Mucosa of descending colon (tissue), 3 donors: ENCODE data around the gene WIPF3. TPM values are rescaled to one million over a fixed set of nuclear protein-coding genes. Genes with fewer than 3 reads are reported as not detected.
"Not testable (repeated sequence)": the region's sequence is repeated elsewhere in the genome, so short reads cannot be mapped to it uniquely, and the experiment has no call there.

Experiments
- ATAC-seq: fragments of 200-7000 bp; cut with Tn5 transposase; one replicate; pipeline ENCODE4 v1.9.1; 2020; ENCODE audit warnings: mild to moderate bottlenecking, moderate library complexity
- DNase-seq, 3 donors: peaks; one replicate each; pipeline ENCODE4 v3.0.0-alpha.2; 2020
- H3K36me3 ChIP-seq: fragments of 200-600 bp; one replicate; pipeline ENCODE4 v1.8.0; 2021; ENCODE audit warnings: low read depth, mild to moderate bottlenecking
- H3K4me1 ChIP-seq: fragments of 200-600 bp; one replicate; pipeline ENCODE4 v1.8.0; 2021; ENCODE audit warnings: low read depth, mild to moderate bottlenecking
- H3K4me3 ChIP-seq: fragments of 200-600 bp; one replicate; pipeline ENCODE4 v1.8.0; 2021; ENCODE audit warnings: mild to moderate bottlenecking
- H3K9me3 ChIP-seq: fragments of 200-600 bp; one replicate; pipeline ENCODE4 v1.8.0; 2021; ENCODE audit warnings: mild to moderate bottlenecking
- intact Hi-C, 2 donors: fragments of 100-400 bp; cut with DNase I in 1 of 2; cut with micrococcal nuclease in 1 of 2; formaldehyde crosslinking; loops; one replicate each; pipeline versions ENCODE4 v1.11.0 to v1.11.1; 2022; cut with DNase I, micrococcal nuclease
- total RNA-seq, 3 donors: library from RNA; stranded (reverse); fragmentation: NEBNext Ultra II Directional in 2 of 3; extraction: Animal tissue kit (Norgen Biotek cat#: 25700) in 2 of 3; gene quantifications; one replicate each; pipeline versions ENCODE4 v1.2.1 to v1.2.4, GENCODE V29; 2021 to 2023
- TF ChIP-seq, protein P1 (sequence below): fragments of 200-600 bp; IDR thresholded peaks from one replicate; pipeline ENCODE4 v1.8.0; 2022; ENCODE audit warnings: antibody characterized with exemption, mild to moderate bottlenecking
- donor health status: DM: no; HTN: no; CAD: no; lungs with moderate emphysema.
- donor health status: DM: no; HTN: no; CAD: no.
- donor health status: DM: no; HTN: yes; CAD: no.

WIPF3 gene
- total RNA-seq, 3 donors from 2014 or later, result 0.89 to 2.2 (median 1.2) TPM

DNA sequence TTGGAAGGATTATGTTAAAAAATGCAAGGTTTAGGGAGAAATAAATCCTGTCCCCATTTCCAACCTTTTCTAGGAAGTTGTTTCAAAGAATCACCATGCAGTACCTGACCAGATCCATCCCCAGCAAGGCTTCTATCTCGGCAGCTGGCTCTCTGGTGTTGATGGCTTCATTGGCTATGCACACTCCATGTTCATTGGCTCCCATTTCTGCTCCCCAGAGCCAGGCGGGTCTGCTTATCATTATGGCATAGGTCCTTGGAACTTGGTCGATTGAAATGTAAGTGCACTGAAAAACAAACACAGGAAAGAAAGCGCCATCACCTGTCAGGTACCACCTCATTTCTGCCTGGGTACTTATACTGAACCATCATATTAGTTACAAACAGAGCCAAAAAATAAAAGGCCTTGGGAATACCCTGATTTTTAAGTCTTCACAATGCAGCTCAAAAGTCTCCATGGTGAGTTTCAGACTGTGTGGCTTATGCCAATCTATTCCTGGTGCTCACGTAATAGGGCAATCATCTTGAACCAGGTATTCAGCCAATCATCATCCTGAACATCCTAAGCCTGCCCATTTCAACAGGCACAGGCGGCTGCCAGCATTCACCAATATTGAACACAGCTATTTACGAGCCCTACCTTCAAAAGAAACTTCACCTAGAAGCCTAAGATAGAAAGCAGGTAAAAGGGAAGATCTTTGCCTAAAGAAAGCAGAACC lies 148.9 kb downstream of the WIPF3 start:
- intact Hi-C loops, result no loop called here

DNA sequence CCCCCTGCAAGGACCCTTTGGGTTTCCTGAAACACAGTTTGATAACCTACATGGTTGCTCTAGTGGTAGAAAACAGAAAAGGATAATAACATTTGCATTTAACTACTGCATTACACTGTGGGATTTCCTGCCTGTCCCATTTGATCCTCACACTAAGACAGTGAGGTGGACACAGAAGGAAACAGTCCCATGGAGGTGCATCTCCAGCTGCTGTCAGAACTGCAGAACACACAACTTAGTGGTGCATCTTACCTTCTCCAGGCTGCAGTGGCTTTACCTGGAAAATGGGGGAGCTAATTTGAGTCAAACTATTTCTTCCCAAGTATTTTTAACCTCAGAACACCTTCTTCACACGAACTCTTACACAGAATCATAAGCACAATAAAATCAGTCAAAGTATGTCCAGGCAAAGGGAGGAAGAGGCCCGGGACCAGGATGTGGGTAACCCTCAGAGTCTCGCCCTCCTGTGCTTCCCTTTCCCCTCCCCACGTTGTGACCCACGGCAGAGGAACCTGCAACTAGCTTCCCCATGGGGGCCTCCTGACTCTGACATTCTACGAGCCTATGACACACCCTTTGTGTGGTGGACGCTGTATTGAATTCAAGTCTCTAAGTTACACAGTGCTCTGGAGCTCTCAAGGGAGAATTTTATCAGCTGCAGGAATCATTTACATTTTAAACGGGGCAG lies 149.6 kb downstream of the WIPF3 start:
- no peaks in the 10 kb centered on the region for H3K36me3 ChIP-seq
- H3K4me3 ChIP-seq, result no peak overlapping the region
- ATAC-seq (peak; percentile 48), DNase-seq (no peak)
- intact Hi-C loops, result no loop called here
- TF ChIP-seq, protein P1, sequence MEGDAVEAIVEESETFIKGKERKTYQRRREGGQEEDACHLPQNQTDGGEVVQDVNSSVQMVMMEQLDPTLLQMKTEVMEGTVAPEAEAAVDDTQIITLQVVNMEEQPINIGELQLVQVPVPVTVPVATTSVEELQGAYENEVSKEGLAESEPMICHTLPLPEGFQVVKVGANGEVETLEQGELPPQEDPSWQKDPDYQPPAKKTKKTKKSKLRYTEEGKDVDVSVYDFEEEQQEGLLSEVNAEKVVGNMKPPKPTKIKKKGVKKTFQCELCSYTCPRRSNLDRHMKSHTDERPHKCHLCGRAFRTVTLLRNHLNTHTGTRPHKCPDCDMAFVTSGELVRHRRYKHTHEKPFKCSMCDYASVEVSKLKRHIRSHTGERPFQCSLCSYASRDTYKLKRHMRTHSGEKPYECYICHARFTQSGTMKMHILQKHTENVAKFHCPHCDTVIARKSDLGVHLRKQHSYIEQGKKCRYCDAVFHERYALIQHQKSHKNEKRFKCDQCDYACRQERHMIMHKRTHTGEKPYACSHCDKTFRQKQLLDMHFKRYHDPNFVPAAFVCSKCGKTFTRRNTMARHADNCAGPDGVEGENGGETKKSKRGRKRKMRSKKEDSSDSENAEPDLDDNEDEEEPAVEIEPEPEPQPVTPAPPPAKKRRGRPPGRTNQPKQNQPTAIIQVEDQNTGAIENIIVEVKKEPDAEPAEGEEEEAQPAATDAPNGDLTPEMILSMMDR, result no peak
- H3K4me1 ChIP-seq, result no peaks in the 10 kb centered on the region
- no peaks in the 10 kb centered on the region for H3K9me3 ChIP-seq

More for the DNA sequence above, 148.9 kb downstream of the WIPF3 start:
- Histone ChIP-seq H3K36me3 (no peaks in the 10 kb centered on the region), H3K4me1 (no peaks in the 10 kb centered on the region), H3K4me3 (no peak overlapping the region), H3K9me3 (no peaks in the 10 kb centered on the region)
- DNase-seq, result no peak
- ATAC-seq, result no peak
- TF ChIP-seq, protein P1, result no peak

DNA sequence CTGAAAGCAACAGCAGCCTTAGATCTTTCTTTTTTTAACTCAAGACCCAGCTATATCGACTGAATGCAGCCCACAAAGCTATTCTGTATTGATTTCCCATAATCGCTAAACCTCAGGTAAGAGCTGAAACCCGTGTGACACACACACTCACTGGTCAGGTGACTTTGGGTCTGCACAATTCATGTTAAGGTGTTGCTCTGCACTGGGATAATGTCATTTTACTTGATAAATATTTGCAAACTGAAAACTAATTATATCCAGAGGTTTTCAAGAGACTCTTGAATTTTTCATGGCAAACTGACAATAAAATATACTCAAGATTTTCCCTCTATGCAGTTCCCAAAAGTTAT lies 150.2 kb downstream of the WIPF3 start:
- intact Hi-C loops, result no loop called here
- H3K4me1 ChIP-seq, result no peaks in the 10 kb centered on the region
- DNase-seq (no peak), ATAC-seq (no peak)
- H3K9me3 ChIP-seq, result no peaks in the 10 kb centered on the region
- no peaks in the 10 kb centered on the region for H3K36me3 ChIP-seq
- no peak overlapping the region for H3K4me3 ChIP-seq
- TF ChIP-seq, protein P1, result no peak

DNA sequence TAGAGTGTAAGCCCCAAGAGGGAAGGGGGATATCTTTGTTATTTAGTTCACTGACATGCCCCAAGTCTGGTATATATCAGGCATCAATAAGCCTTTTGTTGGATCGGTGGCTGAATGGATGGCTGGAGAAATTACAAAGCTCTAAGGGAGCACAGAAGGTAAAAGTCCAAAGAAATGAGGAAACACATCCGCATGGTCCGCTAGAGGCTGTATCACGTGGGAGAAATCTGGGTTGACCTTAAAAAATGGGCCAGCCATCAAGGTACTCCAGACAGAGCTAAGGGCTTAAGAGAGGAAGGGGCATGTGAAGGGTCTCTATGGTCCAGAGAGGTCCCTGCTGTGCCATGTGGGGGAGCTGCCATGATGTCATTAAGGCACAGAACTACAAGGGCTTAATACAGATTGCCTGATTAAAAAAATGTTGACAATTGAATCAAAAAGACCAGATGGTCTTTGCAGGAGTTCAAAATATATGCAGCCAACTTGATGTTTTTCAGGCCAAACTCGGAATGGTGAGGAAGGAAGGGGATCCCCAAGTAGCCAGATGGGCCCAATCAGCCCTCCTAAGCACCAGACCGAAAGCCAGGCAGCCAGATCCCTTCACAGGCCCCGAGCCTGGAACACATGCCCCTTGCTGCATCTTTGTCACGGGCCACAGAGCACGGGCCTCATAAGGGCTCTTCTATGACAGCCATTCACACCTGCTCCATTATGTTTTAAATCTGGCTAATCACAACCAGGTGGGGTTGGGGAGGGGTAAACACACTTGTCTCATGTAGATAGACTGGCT lies 151.4 kb downstream of the WIPF3 start:
- DNase-seq (no peak), ATAC-seq (no peak)
- TF ChIP-seq, protein P1, result no peak
- H3K36me3 ChIP-seq, result no peaks in the 10 kb centered on the region
- H3K4me1 ChIP-seq, result no peaks in the 10 kb centered on the region
- intact Hi-C loops, result no loop called here
- no peaks in the 10 kb centered on the region for H3K9me3 ChIP-seq
- H3K4me3 ChIP-seq, result no peak overlapping the region

DNA sequence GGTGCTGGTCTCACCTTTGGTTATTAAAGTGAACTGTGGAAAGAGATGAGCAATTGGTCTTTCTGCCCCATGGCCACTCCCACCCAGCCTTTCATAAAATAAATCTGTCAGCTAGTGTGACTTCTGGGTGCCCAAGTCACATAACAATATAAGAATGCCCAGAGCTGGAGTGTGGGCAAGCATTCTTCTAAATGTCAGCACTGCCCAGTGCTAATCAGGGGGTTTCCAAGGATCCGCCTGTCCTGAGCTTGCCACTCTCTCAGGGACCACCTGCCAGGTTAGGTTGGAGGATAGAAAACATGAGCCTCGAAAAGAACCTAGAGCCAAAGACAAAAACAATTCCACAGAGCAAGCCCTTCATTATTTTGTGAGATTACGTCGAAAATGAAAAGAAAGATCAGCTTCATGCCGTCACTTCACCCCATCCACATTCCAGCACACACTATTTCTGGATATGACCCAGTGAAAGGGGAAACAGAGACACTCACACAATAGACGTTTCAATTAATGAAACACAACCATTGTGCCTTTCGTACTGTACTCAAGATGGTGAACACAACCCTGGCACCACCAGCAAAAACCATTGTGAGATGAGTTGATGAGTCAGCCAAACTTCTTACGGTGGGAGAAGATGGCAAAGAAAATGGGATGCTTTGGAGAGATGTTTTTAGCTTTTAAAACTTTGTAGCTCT lies 152.5 kb downstream of the WIPF3 start:
- H3K4me3 ChIP-seq, result no peak overlapping the region
- ATAC-seq, result no peak
- intact Hi-C loops, result no loop called here

DNA sequence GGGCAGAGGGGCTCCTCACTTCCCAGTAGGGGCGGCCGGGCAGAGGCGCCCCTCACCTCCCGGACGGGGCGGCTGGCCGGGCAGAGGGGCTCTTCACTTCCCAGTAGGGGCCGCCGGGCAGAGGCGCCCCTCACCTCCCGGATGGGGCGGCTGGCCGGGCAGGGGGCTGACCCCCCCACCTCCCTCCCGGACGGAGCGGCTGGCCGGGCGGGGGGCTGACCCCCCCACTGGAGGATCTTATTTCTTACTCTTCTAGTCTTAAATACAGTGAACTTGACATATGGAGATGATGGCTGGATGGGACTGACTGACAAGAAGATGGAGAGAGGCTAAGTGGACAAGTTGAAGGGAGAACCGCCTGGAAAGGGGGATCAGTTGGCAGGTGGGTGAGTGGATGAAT lies 155.3 kb downstream of the WIPF3 start:
- H3K36me3 ChIP-seq, H3K4me1 ChIP-seq, H3K4me3 ChIP-seq, DNase-seq, H3K9me3 ChIP-seq, intact Hi-C loops, ATAC-seq: not testable (repeated sequence)

More for the DNA sequence above, 152.5 kb downstream of the WIPF3 start:
- no peak for DNase-seq
- Histone ChIP-seq H3K36me3 (no peaks in the 10 kb centered on the region), H3K4me1 (no peaks in the 10 kb centered on the region), H3K9me3 (no peaks in the 10 kb centered on the region)
- TF ChIP-seq, protein P1, result no peak
